Mucosa of stomach (tissue), 1 donor: ENCODE results near the gene SYF2.
A peak's percentile ranks its signal among the peaks of the same experiment; 100 is the strongest.
"Not testable (repeated sequence)": the region's sequence is repeated elsewhere in the genome, so short reads cannot be mapped to it uniquely, and the experiment has no call there.

Experiments used
- H3K27me3 ChIP-seq: one replicate; pipeline ENCODE4 v1.7.0; 2013; ENCODE audit warnings: mild to moderate bottlenecking, low read length; ENCODE audit not compliant: control insufficient read depth, insufficient read depth
- H3K36me3 ChIP-seq: one replicate; pipeline ENCODE4 v1.7.0; 2013; ENCODE audit warnings: low read length; ENCODE audit not compliant: control insufficient read depth, insufficient read depth
- H3K4me1 ChIP-seq: one replicate; pipeline ENCODE4 v1.7.0; 2013; ENCODE audit warnings: mild to moderate bottlenecking, low read length; ENCODE audit not compliant: control insufficient read depth, insufficient read depth
- H3K4me3 ChIP-seq: one replicate; pipeline ENCODE4 v1.7.0; 2013; ENCODE audit warnings: low read length
- H3K9ac ChIP-seq: one replicate; pipeline ENCODE4 v1.7.0; 2013; ENCODE audit warnings: mild to moderate bottlenecking, low read length, moderate library complexity
- H3K9me3 ChIP-seq: one replicate; pipeline ENCODE4 v1.7.0; 2013; ENCODE audit warnings: mild to moderate bottlenecking, low read length, moderate library complexity; ENCODE audit not compliant: control insufficient read depth
- donor health status: Pancreatic carcinoma.

SYF2 gene

GRCh38 chr1:25239681-25240541 lies 7.6 kb upstream of the SYF2 start:
- H3K9ac ChIP-seq: peak overlapping the region; percentile 66
- H3K9me3 ChIP-seq: no peaks in the 10 kb centered on the region
- no peaks in the 10 kb centered on the region for H3K36me3 ChIP-seq
- peak overlapping the region; percentile 52 for H3K4me3 ChIP-seq
- no peaks in the 10 kb centered on the region for H3K27me3 ChIP-seq
- H3K4me1 ChIP-seq: peaks cover 20% of the 10 kb centered on the region

- H3K9me3 ChIP-seq: no peaks in the 10 kb centered on the region
- H3K4me1 ChIP-seq: peaks cover 20% of the 10 kb centered on the region
- H3K9ac ChIP-seq: no peak overlapping the region
- no peak overlapping the region for H3K4me3 ChIP-seq
- H3K27me3 ChIP-seq: no peaks in the 10 kb centered on the region
- no peaks in the 10 kb centered on the region for H3K36me3 ChIP-seq
Measured at GRCh38 chr1:25238046-25238445, 5.7 kb upstream of the SYF2 start.

- not testable (repeated sequence) for H3K9ac ChIP-seq, H3K4me3 ChIP-seq, H3K36me3 ChIP-seq, H3K9me3 ChIP-seq, H3K27me3 ChIP-seq
- H3K4me1 ChIP-seq: peaks cover 31% of the 10 kb centered on the region
Measured at GRCh38 chr1:25236261-25236660, 4.0 kb upstream of the SYF2 start.

- not testable (repeated sequence) for H3K9me3 ChIP-seq, H3K36me3 ChIP-seq, H3K27me3 ChIP-seq, H3K9ac ChIP-seq, H3K4me3 ChIP-seq
- H3K4me1 ChIP-seq: peaks cover 32% of the 10 kb centered on the region
Measured at GRCh38 chr1:25235411-25235810, 3.1 kb upstream of the SYF2 start.

GRCh38 chr1:25232866-25233784 lies 823 bp upstream of the SYF2 start:
- Histone ChIP-seq H3K27me3 (no peaks in the 10 kb centered on the region), H3K4me1 (peaks cover 23% of the 10 kb centered on the region), H3K4me3 (peak overlapping the region; percentile 94), H3K36me3 (no peaks in the 10 kb centered on the region), H3K9ac (peak overlapping the region; percentile 91), H3K9me3 (no peaks in the 10 kb centered on the region)

- H3K27me3 ChIP-seq: no peaks in the 10 kb centered on the region
- no peak overlapping the region for H3K9ac ChIP-seq
- H3K4me1 ChIP-seq: no peaks in the 10 kb centered on the region
- no peak overlapping the region for H3K4me3 ChIP-seq
- H3K9me3 ChIP-seq: no peaks in the 10 kb centered on the region
- no peaks in the 10 kb centered on the region for H3K36me3 ChIP-seq
Measured at GRCh38 chr1:25223471-25223870, 8.8 kb downstream of the SYF2 start.

GRCh38 chr1:25222606-25223005 lies 9.7 kb downstream of the SYF2 start:
- Histone ChIP-seq H3K27me3 (no peaks in the 10 kb centered on the region), H3K9ac (no peak overlapping the region), H3K4me3 (no peak overlapping the region), H3K9me3 (no peaks in the 10 kb centered on the region), H3K4me1 (no peaks in the 10 kb centered on the region), H3K36me3 (no peaks in the 10 kb centered on the region)

- no peaks in the 10 kb centered on the region for H3K9me3 ChIP-seq
- no peak overlapping the region for H3K9ac ChIP-seq
- no peaks in the 10 kb centered on the region for H3K36me3 ChIP-seq
- no peak overlapping the region for H3K4me3 ChIP-seq
- no peaks in the 10 kb centered on the region for H3K27me3 ChIP-seq
- H3K4me1 ChIP-seq: no peaks in the 10 kb centered on the region
Measured at GRCh38 chr1:25220666-25221065, 11.6 kb downstream of the SYF2 start.

GRCh38 chr1:25219661-25220251 lies 12.5 kb downstream of the SYF2 start:
- Histone ChIP-seq H3K9ac (no peak overlapping the region), H3K27me3 (no peaks in the 10 kb centered on the region), H3K4me3 (no peak overlapping the region), H3K36me3 (no peaks in the 10 kb centered on the region), H3K9me3 (no peaks in the 10 kb centered on the region), H3K4me1 (no peaks in the 10 kb centered on the region)

- H3K9ac ChIP-seq: no peak overlapping the region
- no peaks in the 10 kb centered on the region for H3K36me3 ChIP-seq
- no peaks in the 10 kb centered on the region for H3K4me1 ChIP-seq
- H3K27me3 ChIP-seq: no peaks in the 10 kb centered on the region
- H3K9me3 ChIP-seq: no peaks in the 10 kb centered on the region
- no peak overlapping the region for H3K4me3 ChIP-seq
Measured at GRCh38 chr1:25217598-25218232, 14.6 kb downstream of the SYF2 start.

GRCh38 chr1:25217015-25217414 lies 15.3 kb downstream of the SYF2 start:
- H3K4me3 ChIP-seq: no peak overlapping the region
- no peaks in the 10 kb centered on the region for H3K36me3 ChIP-seq
- no peaks in the 10 kb centered on the region for H3K9me3 ChIP-seq
- no peaks in the 10 kb centered on the region for H3K4me1 ChIP-seq
- H3K9ac ChIP-seq: no peak overlapping the region
- H3K27me3 ChIP-seq: no peaks in the 10 kb centered on the region
